Liver (tissue), 9 donors: ENCODE measurements around the gene EFNA3. TPM values are rescaled to one million over a fixed set of nuclear protein-coding genes. Genes with fewer than 3 reads are reported as not detected.
A peak's percentile ranks its signal among the peaks of the same experiment; 100 is the strongest.

Experiments used
- DNase-seq: peaks from one replicate; pipeline ENCODE4 v3.0.0-alpha.2; 2017; ENCODE audit warnings: low spot score
- H3K27ac ChIP-seq, 2 donors: one replicate each; pipeline ENCODE4 v1.7.0; 2013; ENCODE audit warnings: inconsistent platforms in 2 of 2, low read length in 2 of 2, control low read depth in 1 of 2, low read depth in 1 of 2, mild to moderate bottlenecking in 1 of 2
- H3K27me3 ChIP-seq, 4 donors: one replicate each; pipeline versions ENCODE4 v1.6.1 to v1.7.0; 2013; ENCODE audit warnings: low read length in 3 of 4, inconsistent platforms in 1 of 4, mild to moderate bottlenecking in 1 of 4, moderate library complexity in 1 of 4; ENCODE audit not compliant: control insufficient read depth in 4 of 4, insufficient read depth in 4 of 4
- H3K36me3 ChIP-seq, 4 donors: one replicate each; pipeline versions ENCODE4 v1.6.1 to v1.7.0; 2013; ENCODE audit warnings: low read length in 3 of 4, mild to moderate bottlenecking in 3 of 4, low read depth in 1 of 4, moderate library complexity in 1 of 4; ENCODE audit not compliant: control insufficient read depth in 4 of 4, insufficient read depth in 3 of 4
- H3K4me1 ChIP-seq, 4 donors: one replicate each; pipeline versions ENCODE4 v1.6.1 to v1.7.0; 2013; ENCODE audit warnings: low read length in 3 of 4, mild to moderate bottlenecking in 3 of 4, moderate library complexity in 1 of 4; ENCODE audit not compliant: control insufficient read depth in 4 of 4, insufficient read depth in 4 of 4
- H3K4me3 ChIP-seq, 3 donors: one replicate each; pipeline versions ENCODE4 v1.6.1 to v1.7.0; 2013; ENCODE audit warnings: low read length in 3 of 3, control low read depth in 1 of 3, low read depth in 1 of 3, mild to moderate bottlenecking in 1 of 3
- H3K9ac ChIP-seq, 2 donors: one replicate each; pipeline ENCODE4 v1.7.0; 2013; ENCODE audit warnings: low read length in 2 of 2, mild to moderate bottlenecking in 2 of 2, moderate library complexity in 2 of 2, control low read depth in 1 of 2, low read depth in 1 of 2
- H3K9me3 ChIP-seq, 4 donors: one replicate each; pipeline versions ENCODE4 v1.6.1 to v1.7.0; 2013; ENCODE audit warnings: low read length in 3 of 4; ENCODE audit not compliant: control insufficient read depth in 4 of 4
- CTCF ChIP-seq: fragments of 150-350 bp; IDR thresholded peaks from 2 replicates; pipeline ENCODE4 v1.5.1; 2017; ENCODE audit warnings: improper control_type of control experiment, low read depth, low read length; ENCODE audit not compliant: missing input control
- FOXA1 ChIP-seq: IDR thresholded peaks from 2 replicates; pipeline ENCODE4 v1.6.1; 2016; ENCODE audit warnings: antibody characterized with exemption
- FOXA2 ChIP-seq: IDR thresholded peaks from 2 replicates; pipeline ENCODE4 v1.6.1; 2016; ENCODE audit warnings: antibody characterized with exemption
- HNF4A ChIP-seq, 2 donors: conservative IDR thresholded peaks; 2 replicates each; pipeline ENCODE4 v1.6.1; 2016; ENCODE audit warnings: antibody characterized with exemption in 2 of 2, mild to moderate bottlenecking in 2 of 2
- JUND ChIP-seq, 2 donors: IDR thresholded peaks; 2 replicates each; pipeline ENCODE4 v1.6.1; 2016; ENCODE audit warnings: antibody characterized with exemption in 2 of 2
- MAX ChIP-seq: IDR thresholded peaks from 2 replicates; pipeline ENCODE4 v1.6.1; 2016; ENCODE audit warnings: antibody characterized with exemption
- NR2F2 ChIP-seq: IDR thresholded peaks from 2 replicates; pipeline ENCODE4 v1.6.1; 2016; ENCODE audit warnings: antibody characterized with exemption
- RAD21 ChIP-seq, 2 donors: IDR thresholded peaks; 2 replicates each; pipeline ENCODE4 v1.6.1; 2016; ENCODE audit warnings: antibody characterized with exemption in 2 of 2, mild to moderate bottlenecking in 2 of 2
- REST ChIP-seq: IDR thresholded peaks from 2 replicates; pipeline ENCODE4 v1.6.1; 2016; ENCODE audit warnings: antibody characterized with exemption, mild to moderate bottlenecking
- RXRA ChIP-seq, 2 donors: IDR thresholded peaks; 2 replicates each; pipeline ENCODE4 v1.6.1; 2017 to 2018; ENCODE audit warnings: antibody characterized with exemption in 2 of 2, mild to moderate bottlenecking in 1 of 2
- SP1 ChIP-seq: IDR thresholded peaks from 2 replicates; pipeline ENCODE4 v1.6.1; 2018; ENCODE audit warnings: antibody characterized with exemption, mild to moderate bottlenecking
- TAF1 ChIP-seq: conservative IDR thresholded peaks from 2 replicates; pipeline ENCODE4 v1.6.1; 2016; ENCODE audit warnings: antibody characterized with exemption, mild to moderate bottlenecking
- YY1 ChIP-seq: IDR thresholded peaks from 2 replicates; pipeline ENCODE4 v1.6.1; 2016; ENCODE audit warnings: antibody characterized with exemption, mild to moderate bottlenecking
- WGBS: extraction: QIAGEN DNeasy Blood & Tissue Kit; methylation state at CpG from one replicate; pipeline ENCODE4 v1.1.7; 2013; 5-methylcytosine and 5-hydroxymethylcytosine counted together
- polyA plus RNA-seq, 2 donors: library from polyadenylated mRNA; stranded (reverse) in 1 of 2; unstranded in 1 of 2; fragments of 200-250 nt in 1 of 2; fragments of >200 nt in 1 of 2; fragmentation: Nextera tagmentation in 1 of 2; extraction: Ambion mirVana in 1 of 2; gene quantifications; one replicate each; pipeline versions ENCODE4 v1.2.1 to v1.2.3, GENCODE V29; 2013 to 2015
- total RNA-seq, 2 donors: library from RNA; depleted of rRNA; stranded (reverse); fragments of >200 nt; gene quantifications; one replicate each; pipeline ENCODE4 v1.2.3, GENCODE V29; 2014
- donor health status: healthy.
- donor health status: healthy.
- donor health status: healthy.
- donor health status: healthy.
- donor health status: healthy.

EFNA3 gene
- total and polyA plus RNA-seq, 4 donors, result 0.47 to 3.7 (median 1.1) TPM

- DNase-seq, result no peak
- Histone ChIP-seq H3K4me1 (peaks cover 3 to 22% (median 14%) of the 10 kb centered on the region in 4 donors), H3K9ac (no peak overlapping the region), H3K36me3 (no peaks in the 10 kb centered on the region), H3K27me3 (no peaks in the 10 kb centered on the region), H3K9me3 (no peaks in the 10 kb centered on the region), H3K4me3 (no peak overlapping the region), H3K27ac (peak overlapping the region; percentile 2 to 58)
- WGBS, result 30% methylated on average over 13 of the region's 13 CpGs
- TF ChIP-seq FOXA1, result no peak
- TF ChIP-seq RAD21 (IDR thresholded peaks at IDR 0.05), result peak; percentile 71 to 76
- no peak for TF ChIP-seq JUND (IDR thresholded peaks at IDR 0.05)
- TF ChIP-seq FOXA2, result no peak
- TF ChIP-seq CTCF, result peak; percentile 43
- no peak for TF ChIP-seq NR2F2
- no peak for TF ChIP-seq REST
These were observed 15.4 kb downstream of the EFNA3 start for GRCh38 chr1:155093911-155094621.

- Histone ChIP-seq H3K27me3 (no peaks in the 10 kb centered on the region), H3K4me1 (peaks cover 3 to 22% (median 14%) of the 10 kb centered on the region in 4 donors), H3K9ac (peak overlapping the region in 1 of 2 donors; percentile 17), H3K27ac (peak overlapping the region in 1 of 2 donors; percentile 2), H3K9me3 (no peaks in the 10 kb centered on the region), H3K4me3 (no peak overlapping the region), H3K36me3 (no peaks in the 10 kb centered on the region)
- TF ChIP-seq REST (no peak), FOXA2 (no peak), JUND (IDR thresholded peaks at IDR 0.05) (no peak), FOXA1 (no peak), TAF1 (no peak), MAX (no peak), SP1 (no peak), YY1 (no peak), NR2F2 (no peak), CTCF (no peak), RXRA (IDR thresholded peaks at IDR 0.05) (no peak), RAD21 (IDR thresholded peaks at IDR 0.05) (no peak), HNF4A (conservative IDR thresholded peaks at IDR 0.05) (no peak)
- DNase-seq, result no peak
- 77% methylated on average over 2 of the region's 2 CpGs for WGBS
These were observed 15.9 kb downstream of the EFNA3 start for GRCh38 chr1:155094622-155094948.
